Activated CD4-positive, alpha-beta T cell treated with anti-CD3 and anti-CD28 coated beads, Interleukin-10, Interleukin-2, amounts not matched to agents 100 ng/mL and 50 ng/mL, durations not matched to agents 16 hours and 8 hours (primary cell): ENCODE data around the gene VOPP1.

Experiments
- DNase-seq: peaks from one replicate; pipeline ENCODE4 v3.0.0-alpha.2; 2020

Gene VOPP1

GRCh38 chr7:55427342-55427741, 145.0 kb downstream of the VOPP1 start:
- DNase-seq: peak; percentile 32

- DNase-seq: no peak
These were observed 145.6 kb downstream of the VOPP1 start for GRCh38 chr7:55426676-55427075.

GRCh38 chr7:55425141-55425752, 147.1 kb downstream of the VOPP1 start:
- DNase-seq: no peak

GRCh38 chr7:55423891-55424290, 148.4 kb downstream of the VOPP1 start:
- DNase-seq: no peak

GRCh38 chr7:55423277-55423711, 149.0 kb downstream of the VOPP1 start:
- DNase-seq: no peak
